A673 (cell line): ENCODE results near the gene COL4A6.

ENCODE experiments used
- EZH2 ChIP-seq: fragments of 200-600 bp; sonication (generic); IDR thresholded peaks from 2 replicates; pipeline ENCODE4 v1.6.1; 2017; ENCODE audit warnings: borderline replicate concordance, low read depth, mild to moderate bottlenecking, mixed read lengths, antibody characterized with exemption, low read length; ENCODE audit not compliant: poor library complexity, severe bottlenecking
- TF ChIP-seq, protein P1 (sequence below): fragments of 300-800, 200-600 bp; sonication (generic); conservative IDR thresholded peaks from 2 replicates; pipeline ENCODE4 v1.5.1; 2017; ENCODE audit warnings: low read depth, mild to moderate bottlenecking, antibody characterized with exemption, low read length, moderate library complexity, mixed read lengths

GRCh38 chrX:108312957-108313356 lies 125.3 kb downstream of the COL4A6 start:
- TF ChIP-seq, protein P1, sequence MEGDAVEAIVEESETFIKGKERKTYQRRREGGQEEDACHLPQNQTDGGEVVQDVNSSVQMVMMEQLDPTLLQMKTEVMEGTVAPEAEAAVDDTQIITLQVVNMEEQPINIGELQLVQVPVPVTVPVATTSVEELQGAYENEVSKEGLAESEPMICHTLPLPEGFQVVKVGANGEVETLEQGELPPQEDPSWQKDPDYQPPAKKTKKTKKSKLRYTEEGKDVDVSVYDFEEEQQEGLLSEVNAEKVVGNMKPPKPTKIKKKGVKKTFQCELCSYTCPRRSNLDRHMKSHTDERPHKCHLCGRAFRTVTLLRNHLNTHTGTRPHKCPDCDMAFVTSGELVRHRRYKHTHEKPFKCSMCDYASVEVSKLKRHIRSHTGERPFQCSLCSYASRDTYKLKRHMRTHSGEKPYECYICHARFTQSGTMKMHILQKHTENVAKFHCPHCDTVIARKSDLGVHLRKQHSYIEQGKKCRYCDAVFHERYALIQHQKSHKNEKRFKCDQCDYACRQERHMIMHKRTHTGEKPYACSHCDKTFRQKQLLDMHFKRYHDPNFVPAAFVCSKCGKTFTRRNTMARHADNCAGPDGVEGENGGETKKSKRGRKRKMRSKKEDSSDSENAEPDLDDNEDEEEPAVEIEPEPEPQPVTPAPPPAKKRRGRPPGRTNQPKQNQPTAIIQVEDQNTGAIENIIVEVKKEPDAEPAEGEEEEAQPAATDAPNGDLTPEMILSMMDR: no peak
- TF ChIP-seq EZH2: no peak
